ENCODE results near the gene AMBRA1.

AMBRA1 gene

DNA sequence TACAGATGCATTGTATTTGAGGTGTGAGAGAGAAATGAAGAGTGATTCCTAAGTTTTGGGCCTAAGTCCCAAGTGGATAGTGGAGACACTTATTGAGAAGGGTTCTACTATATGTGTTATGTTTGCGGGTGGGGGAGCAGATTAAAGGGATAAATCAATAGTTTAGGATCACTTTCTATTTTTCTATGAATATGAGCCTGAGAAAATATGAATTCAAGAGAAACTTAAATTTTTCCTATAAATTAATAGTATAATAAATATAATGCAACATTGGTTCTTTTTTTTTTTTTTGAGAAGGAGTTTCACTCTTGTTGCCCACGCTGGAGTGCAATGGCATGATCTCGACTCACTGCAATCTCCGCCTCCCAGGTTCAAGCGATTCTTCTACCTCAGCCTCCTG lies 31.3 kb downstream of the AMBRA1 start:
- Histone ChIP-seq H3K36me3 (ENCODE audit: control insufficient read depth, insufficient read depth, low read length) (no peaks in the 10 kb centered on the region; the same call in 1 of the 2 replicates), H3K4me3 (replicated peaks; ENCODE audit: low read depth, low read length) (no peak overlapping the region), H3K27me3 (replicated peaks; ENCODE audit: control insufficient read depth, insufficient read depth, low read length) (no peaks in the 10 kb centered on the region)
- DNase-seq (ENCODE audit: extremely low read depth, insufficient read length): no peak
- TF ChIP-seq, protein P1, sequence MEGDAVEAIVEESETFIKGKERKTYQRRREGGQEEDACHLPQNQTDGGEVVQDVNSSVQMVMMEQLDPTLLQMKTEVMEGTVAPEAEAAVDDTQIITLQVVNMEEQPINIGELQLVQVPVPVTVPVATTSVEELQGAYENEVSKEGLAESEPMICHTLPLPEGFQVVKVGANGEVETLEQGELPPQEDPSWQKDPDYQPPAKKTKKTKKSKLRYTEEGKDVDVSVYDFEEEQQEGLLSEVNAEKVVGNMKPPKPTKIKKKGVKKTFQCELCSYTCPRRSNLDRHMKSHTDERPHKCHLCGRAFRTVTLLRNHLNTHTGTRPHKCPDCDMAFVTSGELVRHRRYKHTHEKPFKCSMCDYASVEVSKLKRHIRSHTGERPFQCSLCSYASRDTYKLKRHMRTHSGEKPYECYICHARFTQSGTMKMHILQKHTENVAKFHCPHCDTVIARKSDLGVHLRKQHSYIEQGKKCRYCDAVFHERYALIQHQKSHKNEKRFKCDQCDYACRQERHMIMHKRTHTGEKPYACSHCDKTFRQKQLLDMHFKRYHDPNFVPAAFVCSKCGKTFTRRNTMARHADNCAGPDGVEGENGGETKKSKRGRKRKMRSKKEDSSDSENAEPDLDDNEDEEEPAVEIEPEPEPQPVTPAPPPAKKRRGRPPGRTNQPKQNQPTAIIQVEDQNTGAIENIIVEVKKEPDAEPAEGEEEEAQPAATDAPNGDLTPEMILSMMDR (IDR thresholded peaks at IDR 0.05; ENCODE audit: insufficient read depth, low read length, poor library complexity, severe bottlenecking): no peak

DNA sequence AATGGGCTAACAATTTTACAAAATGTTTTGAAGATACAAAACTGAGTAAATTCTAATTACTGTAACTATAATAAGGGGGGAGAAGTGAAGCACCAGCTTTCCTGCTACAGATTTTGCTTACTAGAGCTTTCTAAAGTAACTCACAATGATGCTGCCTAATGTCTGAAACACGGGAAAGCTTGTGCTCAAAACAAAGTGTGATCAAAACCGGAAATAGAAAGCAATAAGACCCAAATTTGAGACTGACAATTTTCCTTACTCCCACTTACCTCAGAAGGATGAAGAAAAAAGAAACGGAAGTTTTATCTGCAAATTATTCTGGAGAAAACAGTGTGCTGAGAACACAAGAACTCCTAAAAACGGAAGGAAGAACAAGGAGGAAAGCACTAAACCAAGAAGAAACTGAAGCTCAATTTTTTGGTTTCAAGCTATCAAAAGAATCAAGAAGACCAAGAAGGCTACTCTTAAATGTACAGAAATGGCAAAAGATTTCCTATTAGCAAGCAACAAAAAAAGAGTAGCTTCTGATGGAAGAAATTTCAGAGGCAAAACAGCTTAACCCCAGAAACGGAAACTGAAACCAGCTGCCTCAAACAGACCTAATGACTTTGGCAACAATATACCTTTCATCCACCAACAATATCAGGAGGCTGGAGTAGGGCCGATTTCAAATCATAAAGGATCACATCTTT lies 33.4 kb downstream of the AMBRA1 start:
- TF ChIP-seq, protein P1 (IDR thresholded peaks at IDR 0.05; ENCODE audit: insufficient read depth, low read length, poor library complexity, severe bottlenecking): no peak
- no peak for DNase-seq (ENCODE audit: extremely low read depth, insufficient read length)
- Histone ChIP-seq H3K4me3 (replicated peaks; ENCODE audit: low read depth, low read length) (peak overlapping the region; percentile 42), H3K27me3 (replicated peaks; ENCODE audit: control insufficient read depth, insufficient read depth, low read length) (no peaks in the 10 kb centered on the region), H3K36me3 (ENCODE audit: control insufficient read depth, insufficient read depth, low read length) (no peaks in the 10 kb centered on the region)

DNA sequence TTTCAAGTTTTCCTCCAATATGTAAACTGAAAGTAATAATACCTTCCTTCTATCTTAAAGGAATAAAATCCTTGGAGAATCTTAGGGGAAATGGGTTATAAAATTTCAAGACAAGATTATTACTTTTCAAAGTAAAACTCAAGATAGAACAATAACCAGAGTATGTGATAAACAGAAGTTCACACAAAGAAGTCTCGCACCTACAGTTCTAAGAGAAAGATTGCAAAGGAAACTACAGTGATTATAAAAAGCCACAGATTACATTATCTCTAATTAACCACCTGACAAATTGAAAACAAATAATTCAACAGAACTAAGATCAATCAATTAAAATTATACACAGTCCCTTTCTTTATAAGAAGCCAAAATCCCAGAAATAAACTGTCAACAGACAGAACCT lies 34.0 kb downstream of the AMBRA1 start:
- H3K27me3 ChIP-seq (replicated peaks; ENCODE audit: control insufficient read depth, insufficient read depth, low read length): no peaks in the 10 kb centered on the region
- no peak for DNase-seq (ENCODE audit: extremely low read depth, insufficient read length)
- no peak overlapping the region for H3K4me3 ChIP-seq (replicated peaks; ENCODE audit: low read depth, low read length)
- TF ChIP-seq, protein P1 (IDR thresholded peaks at IDR 0.05; ENCODE audit: insufficient read depth, low read length, poor library complexity, severe bottlenecking): no peak
- H3K36me3 ChIP-seq (ENCODE audit: control insufficient read depth, insufficient read depth, low read length): no peaks in the 10 kb centered on the region

DNA sequence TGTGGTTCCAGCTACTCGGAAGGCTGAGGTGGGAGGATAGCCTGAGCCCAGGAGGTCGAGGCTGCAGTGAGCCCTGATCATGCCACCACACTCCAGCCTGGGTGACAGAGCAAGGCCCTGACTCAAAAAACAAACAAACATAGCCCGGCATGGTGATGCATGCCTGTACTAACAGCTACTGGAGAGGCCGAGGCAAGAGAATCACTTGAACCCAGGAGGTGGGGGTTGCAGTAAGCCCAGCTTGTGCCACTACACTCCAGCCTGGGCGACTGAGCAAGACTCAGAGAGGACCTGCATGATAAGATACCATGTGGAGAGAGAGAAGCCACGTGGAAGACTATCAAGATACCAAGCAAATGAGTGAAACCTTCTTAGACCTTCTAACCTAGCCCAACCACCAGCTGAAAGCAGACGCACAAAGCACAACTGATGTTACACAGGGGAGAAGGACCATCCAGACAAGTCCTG lies 36.1 kb downstream of the AMBRA1 start:
- H3K4me3 ChIP-seq (replicated peaks; ENCODE audit: low read depth, low read length): no peak overlapping the region
- TF ChIP-seq, protein P1 (IDR thresholded peaks at IDR 0.05; ENCODE audit: insufficient read depth, low read length, poor library complexity, severe bottlenecking): no peak

DNA sequence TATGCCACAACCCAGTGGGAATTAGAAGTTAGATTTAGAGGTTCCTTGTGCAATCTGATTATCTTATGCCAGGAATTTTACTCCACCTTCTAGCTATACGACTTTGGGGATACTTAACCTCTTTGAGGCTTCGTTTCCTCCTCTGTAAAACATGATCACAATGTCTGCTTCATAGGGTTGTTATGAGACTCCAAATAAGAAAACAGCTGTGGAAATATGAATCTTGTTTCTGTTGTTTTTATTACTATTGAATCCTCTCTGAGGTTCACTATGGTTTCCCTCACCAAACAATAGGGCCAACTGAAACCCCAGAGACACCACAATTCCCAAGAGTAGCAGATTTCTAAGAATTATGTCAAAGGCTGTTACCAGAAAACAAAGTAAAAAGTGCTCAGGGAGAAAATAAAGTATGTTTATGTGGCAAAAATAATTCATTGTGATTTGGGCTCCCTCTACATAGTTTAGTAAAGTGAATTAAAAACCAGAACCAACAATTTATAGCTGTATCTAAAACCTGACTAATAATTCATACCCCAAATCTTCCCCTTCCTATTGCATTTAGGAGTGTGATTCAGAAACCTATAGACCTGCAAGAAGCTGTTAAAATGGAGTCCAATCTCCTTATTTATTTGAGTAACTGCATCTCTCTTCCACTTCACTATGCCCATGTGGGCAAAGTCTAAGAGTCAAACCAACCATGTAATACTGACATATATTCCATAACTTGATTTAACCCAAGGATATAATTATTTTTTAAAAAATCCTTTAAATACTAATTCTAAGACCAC lies 38.4 kb downstream of the AMBRA1 start:
- Histone ChIP-seq H3K4me3 (replicated peaks; ENCODE audit: low read depth, low read length) (no peak overlapping the region), H3K36me3 (ENCODE audit: control insufficient read depth, insufficient read depth, low read length) (no peaks in the 10 kb centered on the region), H3K27me3 (replicated peaks; ENCODE audit: control insufficient read depth, insufficient read depth, low read length) (no peaks in the 10 kb centered on the region)
- TF ChIP-seq, protein P1 (IDR thresholded peaks at IDR 0.05; ENCODE audit: insufficient read depth, low read length, poor library complexity, severe bottlenecking): no peak
- no peak for DNase-seq (ENCODE audit: extremely low read depth, insufficient read length)

More for the DNA sequence above, 36.1 kb downstream of the AMBRA1 start:
- no peaks in the 10 kb centered on the region for H3K36me3 ChIP-seq (ENCODE audit: control insufficient read depth, insufficient read depth, low read length)
- H3K27me3 ChIP-seq (replicated peaks; ENCODE audit: control insufficient read depth, insufficient read depth, low read length): no peaks in the 10 kb centered on the region
- no peak for DNase-seq (ENCODE audit: extremely low read depth, insufficient read length)

All from GM06990 (cell line).